GM12872 (cell line): ENCODE data around the gene AAR2.

Experiments
- CTCF ChIP-seq: IDR thresholded peaks from 3 replicates; pipeline ENCODE4 v1.5.1; 2011; ENCODE audit warnings: low read depth, mild to moderate bottlenecking, low read length, moderate library complexity; ENCODE audit not compliant: insufficient read depth

AAR2 gene

GRCh38 chr20:36260316-36260715, 24.0 kb downstream of the AAR2 start:
- TF ChIP-seq CTCF = no peak

- no peak for TF ChIP-seq CTCF
These were observed 25.3 kb downstream of the AAR2 start for GRCh38 chr20:36261389-36262105.

- TF ChIP-seq CTCF = no peak
These were observed 26.2 kb downstream of the AAR2 start for GRCh38 chr20:36262440-36262839.

GRCh38 chr20:36264426-36265246, 28.4 kb downstream of the AAR2 start:
- TF ChIP-seq CTCF = no peak

DNA sequence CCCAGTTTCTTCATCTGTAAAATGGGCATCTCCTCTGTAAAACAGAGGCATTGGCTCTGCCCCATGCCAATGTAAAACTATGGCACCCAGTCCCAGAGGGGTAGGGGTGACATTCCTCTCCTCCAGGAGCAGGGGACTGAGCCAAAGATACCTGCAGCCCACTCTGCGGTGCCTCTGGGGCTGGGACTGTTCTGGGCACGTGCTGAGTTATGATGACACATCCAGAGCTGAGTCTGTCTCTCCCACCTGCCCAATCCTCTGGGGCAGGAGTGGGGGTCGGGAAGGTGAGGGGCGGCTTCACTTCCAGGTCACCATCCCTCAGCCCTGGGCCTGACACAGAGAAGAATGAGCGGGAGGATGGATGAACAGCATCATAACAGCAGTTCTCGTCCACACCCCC, 29.9 kb downstream of the AAR2 start:
- TF ChIP-seq CTCF = no peak

GRCh38 chr20:36267605-36268381, 31.5 kb downstream of the AAR2 start:
- no peak for TF ChIP-seq CTCF
